ENCODE measurements around the gene TNC.

Gene TNC

DNA sequence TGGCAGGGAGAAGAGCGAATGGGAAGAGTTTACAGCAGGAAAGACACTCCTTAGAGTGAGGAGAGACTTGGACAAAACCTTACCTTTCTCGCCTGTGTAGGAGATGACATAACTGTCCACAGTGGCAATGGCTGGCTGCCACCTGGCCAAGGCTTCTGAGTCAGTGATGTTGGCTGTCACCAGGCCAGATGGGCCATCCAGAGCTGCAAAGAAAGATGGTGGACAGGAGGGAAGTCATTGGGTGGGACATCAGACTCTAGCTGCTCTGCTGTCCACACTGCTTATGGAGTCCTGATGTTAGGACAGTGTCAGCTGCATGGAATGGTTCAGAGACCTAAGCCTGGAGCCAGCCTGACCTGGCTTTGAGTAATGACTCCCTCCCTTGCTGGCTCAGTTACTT is 79.8 kb downstream of the TNC start:
- TF ChIP-seq EZH2phosphoT487 (IDR thresholded peaks at IDR 0.05; ENCODE audit: borderline replicate concordance, low read length) (no peak), CTCF (IDR thresholded peaks at IDR 0.05; ENCODE audit: low read depth, low read length, poor library complexity, severe bottlenecking) (no peak)
- H3K9me2 ChIP-seq (replicated peaks; ENCODE audit: control insufficient read depth, low read length), result no peaks in the 10 kb centered on the region
- H3K79me2 ChIP-seq (ENCODE audit: control insufficient read depth, low read length), result no peaks in the 10 kb centered on the region
- H3K36me3 ChIP-seq (ENCODE audit: control insufficient read depth, low read length), result no peaks in the 10 kb centered on the region
- peaks cover 21% of the 10 kb centered on the region; the same call in 1 of the 2 replicates for H3K27me3 ChIP-seq (ENCODE audit: control insufficient read depth, low read length)
- H3K4me2 ChIP-seq (ENCODE audit: low read length), result no peak overlapping the region
- H3F3A ChIP-seq (ENCODE audit: control insufficient read depth, insufficient read depth), result no peaks in the 10 kb centered on the region
- H3K4me3 ChIP-seq (ENCODE audit: low read length), result no peak overlapping the region
- no peaks in the 10 kb centered on the region for H3K9me3 ChIP-seq (ENCODE audit: control insufficient read depth, insufficient read depth, low read length)
- no peak overlapping the region for H3K27ac ChIP-seq (ENCODE audit: low read depth, low read length)
- H4K20me1 ChIP-seq (ENCODE audit: control insufficient read depth, insufficient read depth, low read depth, low read length), result no peaks in the 10 kb centered on the region
- no peaks in the 10 kb centered on the region for H3K4me1 ChIP-seq (ENCODE audit: control insufficient read depth, low read length)

- Histone ChIP-seq H3F3A (ENCODE audit: control insufficient read depth, insufficient read depth) (no peaks in the 10 kb centered on the region), H3K9me3 (ENCODE audit: control insufficient read depth, insufficient read depth, low read length) (no peaks in the 10 kb centered on the region), H3K27ac (ENCODE audit: low read depth, low read length) (no peak overlapping the region), H3K4me3 (ENCODE audit: low read length) (no peak overlapping the region), H3K4me2 (ENCODE audit: low read length) (no peak overlapping the region), H3K9me2 (replicated peaks; ENCODE audit: control insufficient read depth, low read length) (no peaks in the 10 kb centered on the region), H3K36me3 (ENCODE audit: control insufficient read depth, low read length) (no peaks in the 10 kb centered on the region), H4K20me1 (ENCODE audit: control insufficient read depth, insufficient read depth, low read depth, low read length) (no peaks in the 10 kb centered on the region), H3K4me1 (ENCODE audit: control insufficient read depth, low read length) (no peaks in the 10 kb centered on the region), H3K27me3 (ENCODE audit: control insufficient read depth, low read length) (peaks cover 24% of the 10 kb centered on the region), H3K79me2 (ENCODE audit: control insufficient read depth, low read length) (no peaks in the 10 kb centered on the region)
- TF ChIP-seq EZH2phosphoT487 (IDR thresholded peaks at IDR 0.05; ENCODE audit: borderline replicate concordance, low read length), result no peak
- TF ChIP-seq CTCF (IDR thresholded peaks at IDR 0.05; ENCODE audit: low read depth, low read length, poor library complexity, severe bottlenecking), result no peak
Observed at GRCh38 chr9:115036691-115037090, 81.3 kb downstream of the TNC start.

GRCh38 chr9:115035841-115036612 is 81.9 kb downstream of the TNC start:
- H3K79me2 ChIP-seq (ENCODE audit: control insufficient read depth, low read length), result no peaks in the 10 kb centered on the region
- no peaks in the 10 kb centered on the region for H4K20me1 ChIP-seq (ENCODE audit: control insufficient read depth, insufficient read depth, low read depth, low read length)
- peaks cover 28% of the 10 kb centered on the region for H3K27me3 ChIP-seq (ENCODE audit: control insufficient read depth, low read length)
- no peak overlapping the region for H3K27ac ChIP-seq (ENCODE audit: low read depth, low read length)
- H3K4me2 ChIP-seq (ENCODE audit: low read length), result no peak overlapping the region
- H3K9me2 ChIP-seq (replicated peaks; ENCODE audit: control insufficient read depth, low read length), result no peaks in the 10 kb centered on the region
- H3K36me3 ChIP-seq (ENCODE audit: control insufficient read depth, low read length), result no peaks in the 10 kb centered on the region
- H3K4me3 ChIP-seq (ENCODE audit: low read length), result no peak overlapping the region
- H3K9me3 ChIP-seq (ENCODE audit: control insufficient read depth, insufficient read depth, low read length), result no peaks in the 10 kb centered on the region
- no peaks in the 10 kb centered on the region for H3K4me1 ChIP-seq (ENCODE audit: control insufficient read depth, low read length)
- no peaks in the 10 kb centered on the region for H3F3A ChIP-seq (ENCODE audit: control insufficient read depth, insufficient read depth)
- TF ChIP-seq EZH2phosphoT487 (IDR thresholded peaks at IDR 0.05; ENCODE audit: borderline replicate concordance, low read length), result no peak
- no peak for TF ChIP-seq CTCF (IDR thresholded peaks at IDR 0.05; ENCODE audit: low read depth, low read length, poor library complexity, severe bottlenecking)
